Globus pallidus (tissue), 1 donor: ENCODE data around the gene CNNM2.

Source experiments
- DNase-seq: peaks from one replicate; pipeline ENCODE4 v3.0.0-alpha.2; 2015; ENCODE audit warnings: low spot score

CNNM2 gene

GRCh38 chr10:103077020-103077419 lies 158.9 kb downstream of the CNNM2 start:
- DNase-seq: no peak

GRCh38 chr10:103077491-103078308 lies 159.6 kb downstream of the CNNM2 start:
- DNase-seq: no peak

GRCh38 chr10:103078309-103078615 lies 160.2 kb downstream of the CNNM2 start:
- no peak for DNase-seq

- DNase-seq: no peak
These were observed 160.6 kb downstream of the CNNM2 start for GRCh38 chr10:103078676-103079075.

- DNase-seq: no peak
These were observed 161.0 kb downstream of the CNNM2 start for GRCh38 chr10:103079100-103079499.

GRCh38 chr10:103079946-103080345 lies 161.9 kb downstream of the CNNM2 start:
- no peak for DNase-seq

GRCh38 chr10:103080891-103081581 lies 162.9 kb downstream of the CNNM2 start:
- DNase-seq: no peak

GRCh38 chr10:103082683-103083082 lies 164.6 kb downstream of the CNNM2 start:
- DNase-seq: no peak

GRCh38 chr10:103083266-103083976 lies 165.3 kb downstream of the CNNM2 start:
- DNase-seq: peak; percentile 77

GRCh38 chr10:103083977-103084320 lies 165.9 kb downstream of the CNNM2 start:
- no peak for DNase-seq

- DNase-seq: no peak
These were observed 168.2 kb downstream of the CNNM2 start for GRCh38 chr10:103086261-103086660.

- DNase-seq: no peak
These were observed 168.7 kb downstream of the CNNM2 start for GRCh38 chr10:103086799-103087198.

GRCh38 chr10:103089493-103089892 lies 171.4 kb downstream of the CNNM2 start:
- no peak for DNase-seq

- no peak for DNase-seq
These were observed 172.8 kb downstream of the CNNM2 start for GRCh38 chr10:103090911-103091310.

GRCh38 chr10:103095005-103095404 lies 176.9 kb downstream of the CNNM2 start:
- no peak for DNase-seq

- no peak for DNase-seq
These were observed 178.0 kb downstream of the CNNM2 start for GRCh38 chr10:103096130-103096529.

- DNase-seq: no peak
These were observed 180.1 kb downstream of the CNNM2 start for GRCh38 chr10:103098240-103098639.

GRCh38 chr10:103100620-103101019 lies 182.5 kb downstream of the CNNM2 start:
- DNase-seq: no peak

- DNase-seq: no peak
These were observed 184.1 kb downstream of the CNNM2 start for GRCh38 chr10:103102195-103102594.

- no peak for DNase-seq
These were observed 185.9 kb downstream of the CNNM2 start for GRCh38 chr10:103103989-103104388.

GRCh38 chr10:103104721-103105120 lies 186.6 kb downstream of the CNNM2 start:
- DNase-seq: no peak

GRCh38 chr10:103105462-103105861 lies 187.4 kb downstream of the CNNM2 start:
- no peak for DNase-seq

GRCh38 chr10:103106539-103106938 lies 188.4 kb downstream of the CNNM2 start:
- DNase-seq: no peak
